Mesendoderm (in vitro differentiated cells): ENCODE measurements around the gene RFXAP.
A peak's percentile ranks its signal among the peaks of the same experiment; 100 is the strongest.

Experiments
- DNase-seq: peaks from one replicate; pipeline ENCODE4 v3.0.0; 2013
- H2AK5ac ChIP-seq: 2 replicates; pipeline ENCODE4 v1.6.1; 2013; ENCODE audit warnings: low read length, inconsistent platforms
- H2BK120ac ChIP-seq: 2 replicates; pipeline ENCODE4 v1.6.1; 2013; ENCODE audit warnings: low read depth, mild to moderate bottlenecking, low read length, moderate library complexity, mixed read lengths
- H2BK15ac ChIP-seq: replicated peaks from 2 replicates; pipeline ENCODE4 v1.6.1; 2013; ENCODE audit warnings: low read depth, mild to moderate bottlenecking, moderate library complexity
- H2BK5ac ChIP-seq: 2 replicates; pipeline ENCODE4 v1.6.1; 2013; ENCODE audit warnings: low read length, inconsistent platforms
- H3K18ac ChIP-seq: 2 replicates; pipeline ENCODE4 v1.6.1; 2013; ENCODE audit warnings: mild to moderate bottlenecking, low read length, mixed read lengths
- H3K23ac ChIP-seq: one replicate; pipeline ENCODE4 v1.6.1; 2013; ENCODE audit warnings: low read length
- H3K27ac ChIP-seq: 2 replicates; pipeline ENCODE4 v1.5.1; 2013; ENCODE audit warnings: low read depth, mild to moderate bottlenecking, inconsistent platforms, low read length, moderate library complexity
- H3K27me3 ChIP-seq: 2 replicates; pipeline ENCODE4 v1.6.1; 2013; ENCODE audit warnings: low read length, control low read depth, mild to moderate bottlenecking, inconsistent platforms; ENCODE audit not compliant: insufficient read depth, poor library complexity
- H3K36me3 ChIP-seq: 2 replicates; pipeline ENCODE4 v1.6.1; 2013; ENCODE audit warnings: low read length, inconsistent platforms; ENCODE audit not compliant: control insufficient read depth, insufficient read depth
- H3K4ac ChIP-seq: one replicate; pipeline ENCODE4 v1.6.1; 2013; ENCODE audit warnings: low read depth, mild to moderate bottlenecking, low read length, moderate library complexity
- H3K4me1 ChIP-seq: 2 replicates; pipeline ENCODE4 v1.6.1; 2013; ENCODE audit warnings: low read depth, low read length, inconsistent platforms; ENCODE audit not compliant: control insufficient read depth
- H3K4me2 ChIP-seq: 2 replicates; pipeline ENCODE4 v1.6.1; 2013; ENCODE audit warnings: low read length
- H3K4me3 ChIP-seq: 2 replicates; pipeline ENCODE4 v1.5.1; 2013; ENCODE audit warnings: mild to moderate bottlenecking, low read length
- H3K56ac ChIP-seq: one replicate; pipeline ENCODE4 v1.6.1; 2013; ENCODE audit warnings: low read length
- H3K79me1 ChIP-seq: 2 replicates; pipeline ENCODE4 v1.6.1; 2013; ENCODE audit warnings: low read length, inconsistent platforms
- H3K79me2 ChIP-seq: 2 replicates; pipeline ENCODE4 v1.6.1; 2013; ENCODE audit warnings: mild to moderate bottlenecking, low read length; ENCODE audit not compliant: control insufficient read depth, insufficient read depth
- H3K9ac ChIP-seq: 2 replicates; pipeline ENCODE4 v1.6.1; 2013; ENCODE audit warnings: low read length, inconsistent platforms
- H4K5ac ChIP-seq: one replicate; pipeline ENCODE4 v1.6.1; 2013; ENCODE audit warnings: low read length
- H4K8ac ChIP-seq: one replicate; pipeline ENCODE4 v1.6.1; 2013; ENCODE audit warnings: low read depth, mild to moderate bottlenecking, control low read depth, low read length, moderate library complexity
- WGBS: extraction: QIAGEN DNeasy Blood & Tissue Kit; methylation state at CpG from one replicate; pipeline ENCODE4 v1.1.7; 2013; ENCODE audit warnings: low lambda C conversion rate, missing lambda C conversion rate; ENCODE audit not compliant: insufficient coverage; ENCODE audit errors: extremely low coverage; 5-methylcytosine and 5-hydroxymethylcytosine counted together

RFXAP gene

DNA sequence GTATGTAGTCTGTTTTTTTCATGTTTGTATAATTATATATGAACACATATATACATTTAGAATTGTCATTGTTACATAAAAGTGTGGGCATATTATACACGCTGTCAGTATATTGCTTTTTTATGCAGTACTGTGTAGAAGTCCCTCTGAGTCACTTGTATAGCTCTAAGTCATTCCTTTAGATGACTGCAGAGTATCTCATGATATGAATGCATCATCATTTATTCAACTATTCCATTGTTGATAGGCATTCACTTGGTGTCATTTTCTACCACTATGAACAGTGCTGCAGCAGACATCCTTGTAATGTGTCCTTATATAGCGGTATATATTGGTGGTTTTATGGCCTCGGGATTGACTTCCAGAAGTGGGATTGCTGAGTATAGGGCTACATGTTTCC is 15.3 kb downstream of the RFXAP start:
- Histone ChIP-seq H3K27me3 (no peaks in the 10 kb centered on the region), H3K4me1 (no peaks in the 10 kb centered on the region), H2AK5ac (no peak overlapping the region), H2BK15ac (no peak overlapping the region), H4K5ac (no peak overlapping the region), H3K79me1 (no peaks in the 10 kb centered on the region), H3K18ac (no peak overlapping the region), H2BK5ac (no peak overlapping the region), H2BK120ac (no peak overlapping the region), H3K56ac (no peak overlapping the region), H3K23ac (no peak overlapping the region), H4K8ac (no peak overlapping the region), H3K79me2 (no peaks in the 10 kb centered on the region), H3K27ac (no peak overlapping the region), H3K4ac (no peak overlapping the region), H3K9ac (no peak overlapping the region), H3K4me3 (no peak overlapping the region), H3K36me3 (no peaks in the 10 kb centered on the region), H3K4me2 (no peak overlapping the region)
- WGBS: no CpG with 5 or more reads among the region's 3 CpGs
- DNase-seq: no peak

DNA sequence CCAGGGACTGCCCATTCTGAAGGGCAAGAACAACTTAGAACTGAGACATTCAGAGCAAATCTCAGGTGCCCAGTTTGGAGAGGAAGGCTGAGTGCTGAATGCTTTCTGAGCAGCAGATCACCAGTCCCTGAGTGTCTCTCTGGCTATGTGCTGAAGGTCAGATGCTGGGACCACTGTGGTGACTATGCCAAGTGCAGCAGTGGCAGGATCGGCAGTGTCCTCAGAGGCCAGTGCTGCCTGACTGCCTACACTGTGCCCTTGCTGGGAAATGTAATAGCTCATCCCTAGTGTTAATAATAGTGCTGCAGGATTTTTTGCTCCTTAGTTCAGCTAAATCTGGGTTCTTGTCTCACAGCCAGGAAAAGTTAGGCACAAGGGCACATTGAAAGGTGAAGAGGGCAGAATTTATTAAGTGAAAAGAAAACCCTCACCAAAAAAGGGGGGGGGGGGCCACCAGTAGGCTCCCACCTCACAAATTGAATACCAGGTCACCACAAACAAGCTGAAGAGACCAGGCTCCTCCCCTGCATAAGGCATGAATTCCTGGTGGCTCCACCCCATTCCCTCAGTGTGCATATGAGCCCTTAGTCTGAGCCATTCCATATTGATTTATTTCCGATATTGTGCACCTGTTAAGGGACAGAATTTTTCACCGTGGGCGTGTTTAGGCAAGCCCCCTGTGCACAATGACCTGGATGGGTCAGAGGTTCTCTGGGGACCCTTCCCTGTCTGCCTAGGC is 18.5 kb downstream of the RFXAP start:
- Histone ChIP-seq H3K4me1 (peaks cover 3% of the 10 kb centered on the region), H3K4ac (no peak overlapping the region), H3K79me1 (no peaks in the 10 kb centered on the region), H3K79me2 (no peaks in the 10 kb centered on the region), H3K23ac (no peak overlapping the region), H2AK5ac (no peak overlapping the region), H3K27ac (no peak overlapping the region), H3K18ac (no peak overlapping the region), H3K9ac (no peak overlapping the region), H3K27me3 (no peaks in the 10 kb centered on the region), H3K4me3 (no peak overlapping the region), H3K36me3 (no peaks in the 10 kb centered on the region), H4K5ac (no peak overlapping the region), H3K4me2 (no peak overlapping the region), H2BK120ac (no peak overlapping the region), H3K56ac (no peak overlapping the region), H4K8ac (no peak overlapping the region), H2BK5ac (no peak overlapping the region), H2BK15ac (no peak overlapping the region)
- no peak for DNase-seq
- no CpG with 5 or more reads among the region's 4 CpGs for WGBS

DNA sequence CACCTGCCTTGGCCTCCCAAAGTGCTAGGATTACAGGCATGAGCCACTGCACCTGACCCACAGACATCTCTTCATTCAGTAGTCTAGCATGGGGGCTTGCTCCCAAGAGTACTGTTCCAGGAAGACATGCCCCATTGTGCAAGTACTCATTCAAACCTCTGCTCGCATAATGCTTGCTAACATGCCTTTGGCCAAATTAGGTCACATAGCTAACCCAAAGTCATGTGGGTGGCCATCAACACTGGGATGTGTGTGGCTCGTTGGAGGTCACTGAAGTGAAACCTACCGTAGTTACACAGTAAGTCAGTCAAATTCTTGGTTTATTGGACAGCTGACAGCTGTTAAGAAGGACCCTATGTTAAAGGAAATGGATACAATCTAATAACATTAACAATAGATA is 20.3 kb downstream of the RFXAP start:
- H3K4ac ChIP-seq: no peak overlapping the region
- H2BK5ac ChIP-seq: no peak overlapping the region
- H3K18ac ChIP-seq: no peak overlapping the region
- no peak overlapping the region for H2AK5ac ChIP-seq
- no peak overlapping the region for H3K27ac ChIP-seq
- H4K8ac ChIP-seq: no peak overlapping the region
- peak; percentile 42 for DNase-seq
- no peak overlapping the region for H2BK15ac ChIP-seq
- H3K79me2 ChIP-seq: no peaks in the 10 kb centered on the region
- H2BK120ac ChIP-seq: no peak overlapping the region
- H3K4me2 ChIP-seq: no peak overlapping the region
- H4K5ac ChIP-seq: no peak overlapping the region
- peaks cover 3% of the 10 kb centered on the region for H3K4me1 ChIP-seq
- no peak overlapping the region for H3K23ac ChIP-seq
- H3K56ac ChIP-seq: no peak overlapping the region
- H3K9ac ChIP-seq: no peak overlapping the region
- H3K4me3 ChIP-seq: no peak overlapping the region
- H3K79me1 ChIP-seq: no peaks in the 10 kb centered on the region
- H3K36me3 ChIP-seq: no peaks in the 10 kb centered on the region
- WGBS: no CpG with 5 or more reads among the region's 3 CpGs
- no peaks in the 10 kb centered on the region for H3K27me3 ChIP-seq

DNA sequence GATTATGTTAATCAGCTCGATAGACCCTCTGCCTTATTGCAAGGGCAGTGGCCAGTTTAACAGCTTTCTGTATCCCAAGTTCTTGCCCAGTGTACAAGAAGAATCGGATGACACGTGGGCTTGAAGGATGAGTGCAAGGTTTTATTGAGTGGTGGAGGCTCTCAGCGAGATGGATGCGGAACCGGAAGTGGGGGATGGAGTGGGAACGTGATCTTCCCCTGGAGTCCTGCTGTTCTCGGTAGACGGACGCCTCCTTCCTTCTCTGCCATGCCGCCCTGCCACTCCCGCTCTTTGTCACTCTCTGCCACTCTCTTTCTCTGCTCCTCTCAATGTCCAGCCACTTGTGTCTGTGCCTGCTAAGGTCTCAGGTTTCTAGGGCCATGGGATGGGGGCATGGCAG is 21.0 kb downstream of the RFXAP start:
- no peak for DNase-seq
- Histone ChIP-seq H4K8ac (no peak overlapping the region), H3K56ac (peak overlapping the region; percentile 22), H3K79me2 (no peaks in the 10 kb centered on the region), H3K4me1 (peaks cover 3% of the 10 kb centered on the region), H2BK5ac (no peak overlapping the region), H3K4me2 (no peak overlapping the region), H3K4me3 (no peak overlapping the region), H2BK15ac (no peak overlapping the region), H3K27ac (no peak overlapping the region), H2BK120ac (no peak overlapping the region), H3K4ac (no peak overlapping the region), H3K79me1 (no peaks in the 10 kb centered on the region), H3K9ac (no peak overlapping the region), H3K23ac (no peak overlapping the region), H3K27me3 (no peaks in the 10 kb centered on the region), H4K5ac (no peak overlapping the region), H3K18ac (no peak overlapping the region), H3K36me3 (no peaks in the 10 kb centered on the region), H2AK5ac (no peak overlapping the region)
- no CpG with 5 or more reads among the region's 12 CpGs for WGBS

DNA sequence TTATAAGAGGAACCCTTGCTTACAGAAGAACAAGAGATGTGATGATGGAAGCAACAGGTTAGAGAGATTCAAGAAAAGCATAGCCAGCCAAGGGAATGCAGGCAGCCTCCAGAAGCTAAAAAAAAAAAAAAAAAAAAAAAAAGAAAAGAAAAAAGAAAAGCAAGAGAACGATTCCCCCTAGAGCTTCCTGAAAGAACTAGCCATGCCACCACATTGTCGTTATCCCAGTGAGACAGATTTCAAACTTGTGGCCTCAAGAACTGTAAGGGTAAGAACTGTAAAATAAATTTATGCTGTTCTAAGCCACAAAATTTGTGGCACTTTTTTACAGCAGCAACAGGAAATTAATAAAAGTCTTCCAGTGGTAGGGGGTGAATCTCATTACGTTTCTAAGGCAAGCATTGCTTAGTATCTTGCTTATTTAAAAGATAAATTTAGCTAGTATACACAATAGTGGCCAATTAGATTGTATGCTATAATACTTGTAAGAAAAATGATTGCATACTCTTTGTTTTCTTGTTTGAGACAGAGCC is 21.8 kb downstream of the RFXAP start:
- Histone ChIP-seq H3K4me1 (peaks cover 3% of the 10 kb centered on the region), H2BK15ac (no peak overlapping the region), H3K23ac (no peak overlapping the region), H4K5ac (no peak overlapping the region), H3K4me2 (no peak overlapping the region), H3K27ac (no peak overlapping the region), H3K79me1 (no peaks in the 10 kb centered on the region), H3K56ac (no peak overlapping the region), H3K27me3 (no peaks in the 10 kb centered on the region), H3K18ac (no peak overlapping the region), H2BK120ac (no peak overlapping the region), H3K79me2 (no peaks in the 10 kb centered on the region), H2AK5ac (no peak overlapping the region), H4K8ac (no peak overlapping the region), H2BK5ac (no peak overlapping the region), H3K4me3 (no peak overlapping the region), H3K9ac (no peak overlapping the region), H3K4ac (no peak overlapping the region), H3K36me3 (no peaks in the 10 kb centered on the region)
- no CpG with 5 or more reads among the region's 3 CpGs for WGBS
- peak; percentile 28 for DNase-seq

DNA sequence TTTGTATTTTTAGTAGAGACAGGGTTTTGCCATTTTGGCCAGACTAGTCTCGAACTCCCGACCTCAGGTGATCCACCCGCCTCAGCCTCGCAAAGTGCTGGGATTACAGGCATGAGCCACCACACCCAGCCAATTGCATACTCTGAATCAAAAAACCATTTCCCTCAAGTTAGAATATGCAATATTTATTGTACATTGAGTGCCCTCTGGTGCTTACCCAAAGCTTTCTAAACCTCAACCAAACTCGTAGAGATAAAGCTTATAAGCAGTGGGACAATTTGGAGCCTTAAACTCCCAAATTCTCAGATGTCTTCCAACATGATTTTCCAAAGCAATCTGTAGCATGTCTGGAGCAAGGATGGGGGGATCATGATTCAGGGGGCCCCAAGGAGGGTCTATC is 22.4 kb downstream of the RFXAP start:
- no peak overlapping the region for H3K27ac ChIP-seq
- no peak overlapping the region for H3K18ac ChIP-seq
- no peak overlapping the region for H4K5ac ChIP-seq
- no peak overlapping the region for H2AK5ac ChIP-seq
- H3K36me3 ChIP-seq: no peaks in the 10 kb centered on the region
- H3K4ac ChIP-seq: no peak overlapping the region
- H2BK120ac ChIP-seq: no peak overlapping the region
- no peak overlapping the region for H3K56ac ChIP-seq
- H2BK5ac ChIP-seq: no peak overlapping the region
- DNase-seq: no peak
- H3K79me1 ChIP-seq: no peaks in the 10 kb centered on the region
- no CpG with 5 or more reads among the region's 5 CpGs for WGBS
- H4K8ac ChIP-seq: no peak overlapping the region
- H3K9ac ChIP-seq: no peak overlapping the region
- H3K4me1 ChIP-seq: peaks cover 3% of the 10 kb centered on the region
- no peaks in the 10 kb centered on the region for H3K79me2 ChIP-seq
- no peak overlapping the region for H2BK15ac ChIP-seq
- no peak overlapping the region for H3K4me3 ChIP-seq
- no peak overlapping the region for H3K4me2 ChIP-seq
- H3K23ac ChIP-seq: no peak overlapping the region
- H3K27me3 ChIP-seq: no peaks in the 10 kb centered on the region
